ENCODE data around the gene LRP5. TPM values are rescaled to one million over a fixed set of nuclear protein-coding genes. Genes with fewer than 3 reads are reported as not detected.

The LRP5 gene
- total RNA-seq, 2 donors from 2014 or later = 34.6 to 60.9 TPM

GRCh38 chr11:68387840-68388239 is 75.4 kb downstream of the LRP5 start:
- no peaks in the 10 kb centered on the region for H3K9me3 ChIP-seq
- H3K4me3 ChIP-seq = no peak overlapping the region
- TF ChIP-seq, protein P1, sequence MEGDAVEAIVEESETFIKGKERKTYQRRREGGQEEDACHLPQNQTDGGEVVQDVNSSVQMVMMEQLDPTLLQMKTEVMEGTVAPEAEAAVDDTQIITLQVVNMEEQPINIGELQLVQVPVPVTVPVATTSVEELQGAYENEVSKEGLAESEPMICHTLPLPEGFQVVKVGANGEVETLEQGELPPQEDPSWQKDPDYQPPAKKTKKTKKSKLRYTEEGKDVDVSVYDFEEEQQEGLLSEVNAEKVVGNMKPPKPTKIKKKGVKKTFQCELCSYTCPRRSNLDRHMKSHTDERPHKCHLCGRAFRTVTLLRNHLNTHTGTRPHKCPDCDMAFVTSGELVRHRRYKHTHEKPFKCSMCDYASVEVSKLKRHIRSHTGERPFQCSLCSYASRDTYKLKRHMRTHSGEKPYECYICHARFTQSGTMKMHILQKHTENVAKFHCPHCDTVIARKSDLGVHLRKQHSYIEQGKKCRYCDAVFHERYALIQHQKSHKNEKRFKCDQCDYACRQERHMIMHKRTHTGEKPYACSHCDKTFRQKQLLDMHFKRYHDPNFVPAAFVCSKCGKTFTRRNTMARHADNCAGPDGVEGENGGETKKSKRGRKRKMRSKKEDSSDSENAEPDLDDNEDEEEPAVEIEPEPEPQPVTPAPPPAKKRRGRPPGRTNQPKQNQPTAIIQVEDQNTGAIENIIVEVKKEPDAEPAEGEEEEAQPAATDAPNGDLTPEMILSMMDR (IDR thresholded peaks at IDR 0.05) = no peak
- peaks cover 51% of the 10 kb centered on the region for H3K36me3 ChIP-seq
- no peak for DNase-seq (ENCODE audit: low spot score)
- peaks cover 0 to 16% of the 10 kb centered on the region in 2 donors for H3K4me1 ChIP-seq
- H3K27me3 ChIP-seq = no peaks in the 10 kb centered on the region
- no peak overlapping the region for H3K27ac ChIP-seq

DNA sequence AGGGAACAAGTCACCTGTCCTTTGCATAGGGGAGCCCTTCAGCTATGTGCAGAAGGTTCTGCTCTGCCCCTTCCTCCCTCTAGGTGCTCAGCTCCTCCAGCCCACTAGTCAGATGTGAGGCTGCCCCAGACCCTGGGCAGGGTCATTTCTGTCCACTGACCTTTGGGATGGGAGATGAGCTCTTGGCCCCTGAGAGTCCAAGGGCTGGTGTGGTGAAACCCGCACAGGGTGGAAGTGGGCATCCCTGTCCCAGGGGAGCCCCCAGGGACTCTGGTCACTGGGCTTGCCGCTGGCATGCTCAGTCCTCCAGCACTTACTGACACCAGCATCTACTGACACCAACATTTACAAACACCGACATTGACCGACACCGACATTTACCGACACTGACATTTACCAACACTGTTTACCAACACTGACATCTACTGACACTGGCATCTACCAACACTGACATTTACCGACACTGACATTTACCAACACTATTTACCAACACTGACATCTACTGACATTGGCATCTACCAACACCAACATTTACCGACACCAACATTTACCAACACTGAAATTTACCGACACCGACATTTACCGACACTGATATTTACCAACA is 76.3 kb downstream of the LRP5 start:
- Histone ChIP-seq H3K9me3 (no peaks in the 10 kb centered on the region), H3K27ac (no peak overlapping the region), H3K4me1 (peaks cover 0 to 7% of the 10 kb centered on the region in 2 donors), H3K4me3 (no peak overlapping the region), H3K27me3 (no peaks in the 10 kb centered on the region), H3K36me3 (peaks cover 51% of the 10 kb centered on the region)
- TF ChIP-seq, protein P1 (IDR thresholded peaks at IDR 0.05) = no peak
- no peak for DNase-seq (ENCODE audit: low spot score)

- no peaks in the 10 kb centered on the region for H3K27me3 ChIP-seq
- no peaks in the 10 kb centered on the region for H3K4me1 ChIP-seq
- no peak for DNase-seq (ENCODE audit: low spot score)
- no peak overlapping the region for H3K27ac ChIP-seq
- TF ChIP-seq, protein P1 (IDR thresholded peaks at IDR 0.05) = no peak
- H3K36me3 ChIP-seq = peaks cover 51% of the 10 kb centered on the region
- no peaks in the 10 kb centered on the region for H3K9me3 ChIP-seq
- H3K4me3 ChIP-seq = no peak overlapping the region
Observed at GRCh38 chr11:68390315-68390714, 77.9 kb downstream of the LRP5 start.

- DNase-seq (ENCODE audit: low spot score) = no peak
- TF ChIP-seq, protein P1 (IDR thresholded peaks at IDR 0.05) = no peak
- peaks cover 35% of the 10 kb centered on the region for H3K36me3 ChIP-seq
- H3K27ac ChIP-seq = no peak overlapping the region
- no peaks in the 10 kb centered on the region for H3K27me3 ChIP-seq
- no peaks in the 10 kb centered on the region for H3K9me3 ChIP-seq
- peaks cover 0 to 14% of the 10 kb centered on the region in 2 donors for H3K4me1 ChIP-seq
- H3K4me3 ChIP-seq = no peak overlapping the region
Observed at GRCh38 chr11:68392822-68393221, 80.4 kb downstream of the LRP5 start.

- TF ChIP-seq, protein P1 (IDR thresholded peaks at IDR 0.05) = no peak
- Histone ChIP-seq H3K4me1 (peaks cover 0 to 48% of the 10 kb centered on the region in 2 donors), H3K27ac (no peak overlapping the region), H3K27me3 (no peaks in the 10 kb centered on the region), H3K36me3 (peaks cover 8% of the 10 kb centered on the region), H3K4me3 (no peak overlapping the region), H3K9me3 (no peaks in the 10 kb centered on the region)
- no peak for DNase-seq (ENCODE audit: low spot score)
Observed at GRCh38 chr11:68396516-68396915, 84.1 kb downstream of the LRP5 start.

DNA sequence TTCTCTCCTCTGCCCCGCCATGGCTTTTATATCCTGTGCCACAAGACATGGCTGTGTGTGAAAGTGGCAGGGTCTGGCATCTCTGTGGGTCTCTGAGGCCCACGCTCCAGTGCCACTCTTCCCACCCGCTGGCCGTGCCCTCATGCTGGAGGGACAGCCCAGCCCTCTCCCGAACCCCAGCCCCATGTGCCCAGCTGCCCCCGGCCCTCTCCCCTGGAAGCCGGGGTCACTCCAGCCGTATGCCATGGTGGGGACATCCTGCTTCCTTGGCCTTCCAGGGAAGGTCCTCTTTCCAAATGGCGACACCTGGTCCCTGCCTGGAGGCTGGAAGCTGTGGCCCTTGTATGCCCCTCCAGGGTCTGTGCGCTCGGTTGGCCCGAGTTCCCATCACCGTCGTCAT is 84.9 kb downstream of the LRP5 start:
- H3K9me3 ChIP-seq = no peaks in the 10 kb centered on the region
- no peaks in the 10 kb centered on the region for H3K27me3 ChIP-seq
- H3K4me3 ChIP-seq = no peak overlapping the region
- peaks cover 7% of the 10 kb centered on the region for H3K36me3 ChIP-seq
- TF ChIP-seq, protein P1 (IDR thresholded peaks at IDR 0.05) = no peak
- H3K4me1 ChIP-seq = peaks cover 0 to 48% of the 10 kb centered on the region in 2 donors
- no peak overlapping the region for H3K27ac ChIP-seq
- no peak for DNase-seq (ENCODE audit: low spot score)

Measured in right atrium auricular region (tissue), 2 donors.